IMR-90 (cell line): ENCODE data around the gene AUTS2. TPM values are rescaled to one million over a fixed set of nuclear protein-coding genes. Genes with fewer than 3 reads are reported as not detected.

Experiments
- ATAC-seq: fragments of 200-7000 bp; cut with Tn5 transposase; 2 replicates; pipeline ENCODE4 v1.9.1; 2020; ENCODE audit warnings: low read depth, mild to moderate bottlenecking, moderate library complexity
- BruUV-seq: library from RNA; stranded (reverse); fragments of 400-500 nt; replicated peaks from 2 replicates; lab custom pipeline; 2021; lab: Mats Ljungman, UMichigan
- CTCF ChIA-PET: fragments of 300-600 bp; formaldehyde crosslinking; extraction: SDS; loops from one replicate; lab custom pipeline; 2021; ENCODE audit warnings: antibody characterized with exemption; lab: Yijun Ruan, JAX
- POLR2A ChIA-PET: fragments of 300-600 bp; sonication (Branson Sonifier 250); formaldehyde crosslinking; loops from one replicate; lab custom pipeline; 2022; ENCODE audit warnings: antibody characterized with exemption; ENCODE audit not compliant: unreplicated experiment; lab: Charles Lee
- DNase-seq: peaks from one replicate; pipeline ENCODE4 v3.0.0; 2013
- H2AFZ ChIP-seq: replicated peaks from 2 replicates; pipeline ENCODE3; 2013; ENCODE audit warnings: low read length, mild to moderate bottlenecking; ENCODE audit not compliant: poor library complexity
- H2AK5ac ChIP-seq: 2 replicates; pipeline ENCODE4 v1.6.1; 2013; ENCODE audit warnings: low read depth, low read length, inconsistent platforms
- H2AK9ac ChIP-seq: replicated peaks from 2 replicates; pipeline ENCODE3; 2013; ENCODE audit warnings: mild to moderate bottlenecking, low read depth, low read length, moderate library complexity; ENCODE audit not compliant: poor library complexity
- H2BK120ac ChIP-seq: 2 replicates; pipeline ENCODE4 v1.6.1; 2013; ENCODE audit warnings: low read depth, low read length, inconsistent platforms
- H2BK15ac ChIP-seq: 3 replicates; pipeline ENCODE4 v1.6.1; 2013; ENCODE audit warnings: low read depth, low read length, inconsistent platforms
- H2BK20ac ChIP-seq: 2 replicates; pipeline ENCODE4 v1.6.1; 2013; ENCODE audit warnings: low read depth, mild to moderate bottlenecking, inconsistent platforms, low read length, moderate library complexity
- H2BK5ac ChIP-seq: 2 replicates; pipeline ENCODE4 v1.6.1; 2013; ENCODE audit warnings: mild to moderate bottlenecking, low read depth, low read length, inconsistent platforms; ENCODE audit not compliant: poor library complexity, severe bottlenecking
- H3K14ac ChIP-seq: replicated peaks from 2 replicates; pipeline ENCODE4 v1.6.1; 2013; ENCODE audit warnings: low read depth, low read length, inconsistent platforms
- H3K18ac ChIP-seq: 2 replicates; pipeline ENCODE4 v1.6.1; 2013; ENCODE audit warnings: low read depth, low read length, control low read depth
- H3K23ac ChIP-seq: 2 replicates; pipeline ENCODE4 v1.6.1; 2013; ENCODE audit warnings: low read depth, low read length, inconsistent platforms
- H3K27ac ChIP-seq: 2 replicates; pipeline ENCODE4 v1.5.1; 2013; ENCODE audit warnings: mild to moderate bottlenecking, control low read depth, low read length; ENCODE audit not compliant: insufficient read depth
- H3K27me3 ChIP-seq: 2 replicates; pipeline ENCODE4 v1.6.1; 2013; ENCODE audit warnings: low read length; ENCODE audit not compliant: control insufficient read depth, insufficient read depth
- H3K36me3 ChIP-seq: 2 replicates; pipeline ENCODE4 v1.6.1; 2013; ENCODE audit warnings: low read length, mixed read lengths; ENCODE audit not compliant: control insufficient read depth, insufficient read depth
- H3K4ac ChIP-seq: 2 replicates; pipeline ENCODE4 v1.6.1; 2013; ENCODE audit warnings: low read depth, low read length, inconsistent platforms
- H3K4me1 ChIP-seq: 2 replicates; pipeline ENCODE4 v1.6.1; 2013; ENCODE audit warnings: low read length, mixed read lengths; ENCODE audit not compliant: control insufficient read depth, insufficient read depth
- H3K4me2 ChIP-seq: 2 replicates; pipeline ENCODE4 v1.6.1; 2013; ENCODE audit warnings: low read depth, mild to moderate bottlenecking, control low read depth, low read length, moderate library complexity
- H3K4me3 ChIP-seq: 2 replicates; pipeline ENCODE4 v1.5.1; 2013; ENCODE audit warnings: low read depth, mild to moderate bottlenecking, control low read depth, low read length, moderate library complexity; ENCODE audit not compliant: insufficient read depth
- H3K56ac ChIP-seq: 2 replicates; pipeline ENCODE4 v1.6.1; 2013; ENCODE audit warnings: low read length, inconsistent platforms; ENCODE audit not compliant: insufficient read depth; ENCODE audit errors: extremely low read depth
- H3K79me1 ChIP-seq, 2 experiments: 2 replicates each; pipeline ENCODE4 v1.6.1; 2013; ENCODE audit warnings: low read length in 2 of 2, inconsistent platforms in 1 of 2, low read depth in 1 of 2
- H3K9ac ChIP-seq: 2 replicates; pipeline ENCODE4 v1.6.1; 2013; ENCODE audit warnings: low read depth, low read length, control low read depth
- H3K9me1 ChIP-seq: 2 replicates; pipeline ENCODE4 v1.6.1; 2013; ENCODE audit warnings: low read length, inconsistent platforms; ENCODE audit not compliant: insufficient read depth
- H3K9me3 ChIP-seq: 2 replicates; pipeline ENCODE4 v1.6.1; 2013; ENCODE audit warnings: low read length; ENCODE audit not compliant: control insufficient read depth, insufficient read depth
- H4K20me1 ChIP-seq: 2 replicates; pipeline ENCODE4 v1.6.1; 2013; ENCODE audit warnings: low read length, inconsistent platforms; ENCODE audit not compliant: insufficient read depth
- H4K5ac ChIP-seq: 2 replicates; pipeline ENCODE4 v1.6.1; 2013; ENCODE audit warnings: mild to moderate bottlenecking, low read depth, low read length, control low read depth
- H4K8ac ChIP-seq, 2 experiments: 2 replicates each; pipeline ENCODE4 v1.6.1; 2013; ENCODE audit warnings: low read depth in 2 of 2, low read length in 2 of 2, control low read depth in 1 of 2, inconsistent platforms in 1 of 2
- H4K91ac ChIP-seq: 2 replicates; pipeline ENCODE4 v1.6.1; 2013; ENCODE audit warnings: low read depth, low read length, inconsistent platforms; ENCODE audit not compliant: insufficient read depth
- MXI1 ChIP-seq: IDR thresholded peaks from 2 replicates; pipeline ENCODE4 v1.6.1; 2012; ENCODE audit warnings: low read depth, mild to moderate bottlenecking, low read length, moderate library complexity, borderline replicate concordance
- RAD21 ChIP-seq: IDR thresholded peaks from 2 replicates; pipeline ENCODE4 v1.6.1; 2012; ENCODE audit warnings: low read length, improper control_type of control experiment
- WGBS, 2 experiments: methylation state at CpG; one replicate each; pipeline versions ENCODE4 v1.1.5 to v1.1.7; 2013; ENCODE audit warnings: missing lambda C conversion rate in 2 of 2; ENCODE audit not compliant: insufficient read length in 1 of 2; ENCODE audit errors: extremely low coverage in 2 of 2; 5-methylcytosine and 5-hydroxymethylcytosine counted together
- dilution Hi-C: fragments of 300-500 bp; cut with HindIII; formaldehyde crosslinking; loops from one replicate; pipeline ENCODE4 v1.14.3; 2018; ENCODE audit warnings: low sequenced_read_pairs; ENCODE audit not compliant: unreplicated experiment
- in situ Hi-C: fragments of 300-500 bp; cut with MboI; formaldehyde crosslinking; loops from 3 replicates; pipeline ENCODE4 v1.14.3; 2019; ENCODE audit warnings: low sequenced_read_pairs, inconsistent platforms, mixed read lengths
- intact Hi-C: fragments of 100-400 bp; cut with micrococcal nuclease; formaldehyde crosslinking; loops from 2 replicates; pipeline ENCODE4 v1.10.0; 2022
- polyA plus RNA-seq, 3 experiments: library from polyadenylated mRNA; depleted of rRNA; stranded (reverse); fragments of >200 nt; gene quantifications; 2 replicates each; pipeline ENCODE4 v1.2.3, GENCODE V29; 2012; ENCODE audit warnings: low replicate concordance in 1 of 3
- total RNA-seq: library from RNA; depleted of rRNA; stranded (reverse); fragments of >200 nt; gene quantifications from 2 replicates; pipeline ENCODE4 v1.2.3, GENCODE V29; 2012
- TF ChIP-seq, protein P1 (sequence below): conservative IDR thresholded peaks from 2 replicates; pipeline ENCODE4 v1.5.1; 2012; ENCODE audit warnings: mild to moderate bottlenecking, low read depth, low read length, improper control_type of control experiment

AUTS2 gene
- total and polyA plus RNA-seq, 2 of the 4 experiments (the other 2 are of a cell fraction): 0.90 to 3.0 TPM

DNA sequence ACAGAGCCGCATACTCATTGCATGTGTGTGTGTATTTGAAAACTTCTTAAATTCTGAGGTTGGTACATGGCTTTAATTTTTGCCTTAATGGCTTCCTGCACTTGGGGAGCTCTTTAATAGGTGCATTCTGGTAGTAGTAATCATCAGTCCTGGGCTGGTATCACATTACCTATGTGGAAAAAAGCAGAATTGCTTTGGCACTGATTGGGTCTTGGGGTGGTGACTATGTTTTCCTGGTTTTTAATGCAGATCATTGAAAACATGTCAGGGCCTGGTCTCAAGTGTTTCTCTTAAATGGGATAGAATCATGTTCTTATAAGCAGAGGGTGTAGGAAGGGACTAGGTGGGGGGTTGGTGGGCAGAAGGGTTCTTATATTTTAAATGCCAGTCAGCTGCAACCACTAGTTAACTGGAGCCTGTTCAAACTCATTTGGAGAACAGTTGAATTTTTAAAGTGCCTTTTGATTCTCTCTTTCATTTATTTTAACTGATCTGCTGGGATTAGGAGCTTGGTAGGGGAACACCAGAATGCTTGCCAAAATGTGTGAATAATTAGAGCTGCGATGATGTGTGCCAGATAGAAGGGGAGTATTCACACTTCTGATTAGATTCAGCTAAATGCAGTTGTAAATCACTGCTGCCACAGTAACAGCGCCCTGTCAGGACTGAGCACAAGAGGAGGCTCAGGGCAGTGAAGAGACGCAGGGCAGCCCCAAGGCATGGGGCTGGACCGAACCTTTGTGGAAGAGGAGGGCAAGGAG lies 900.1 kb downstream of the AUTS2 start:
- H4K91ac ChIP-seq: no peak overlapping the region
- H3K9ac ChIP-seq: no peak overlapping the region
- intact Hi-C loops (no loop called here), dilution Hi-C loops (no loop called here), in situ Hi-C loops (no loop called here)
- H4K5ac ChIP-seq: no peak overlapping the region
- no peak overlapping the region for H3K14ac ChIP-seq
- H3K9me1 ChIP-seq: no peaks in the 10 kb centered on the region
- ChIA-PET CTCF (no interaction called here), POLR2A (no interaction called here)
- H2BK5ac ChIP-seq: no peak overlapping the region
- H2BK20ac ChIP-seq: no peak overlapping the region
- H3K36me3 ChIP-seq: no peaks in the 10 kb centered on the region
- no peaks in the 10 kb centered on the region for H3K4me1 ChIP-seq
- no peak overlapping the region for H3K27ac ChIP-seq
- no peak overlapping the region for H3K4me2 ChIP-seq
- no peak overlapping the region for H3K4me3 ChIP-seq
- no peaks in the 10 kb centered on the region for H3K27me3 ChIP-seq
- no peak overlapping the region for H3K4ac ChIP-seq
- no peaks in the 10 kb centered on the region for H3K79me1 ChIP-seq
- no peak overlapping the region for H3K23ac ChIP-seq
- ATAC-seq (no peak), DNase-seq (no peak)
- BruUV-seq: no TSS peak
- no peak overlapping the region for H3K18ac ChIP-seq
- no peaks in the 10 kb centered on the region; the same call in 1 of the 2 replicates for H3K9me3 ChIP-seq
- no peak overlapping the region for H2AK9ac ChIP-seq
- no peak overlapping the region for H4K8ac ChIP-seq
- no peak overlapping the region for H2BK15ac ChIP-seq
- no peaks in the 10 kb centered on the region for H4K20me1 ChIP-seq
- no peak overlapping the region for H2BK120ac ChIP-seq
- 63% methylated on average over 5 of the region's 5 CpGs; no CpG with 5 or more reads in 1 of the 2 experiments for WGBS, 2 experiments
- H2AK5ac ChIP-seq: no peak overlapping the region
- H3K56ac ChIP-seq: no peak overlapping the region
- H2AFZ ChIP-seq: no peak overlapping the region
- TF ChIP-seq, protein P1, sequence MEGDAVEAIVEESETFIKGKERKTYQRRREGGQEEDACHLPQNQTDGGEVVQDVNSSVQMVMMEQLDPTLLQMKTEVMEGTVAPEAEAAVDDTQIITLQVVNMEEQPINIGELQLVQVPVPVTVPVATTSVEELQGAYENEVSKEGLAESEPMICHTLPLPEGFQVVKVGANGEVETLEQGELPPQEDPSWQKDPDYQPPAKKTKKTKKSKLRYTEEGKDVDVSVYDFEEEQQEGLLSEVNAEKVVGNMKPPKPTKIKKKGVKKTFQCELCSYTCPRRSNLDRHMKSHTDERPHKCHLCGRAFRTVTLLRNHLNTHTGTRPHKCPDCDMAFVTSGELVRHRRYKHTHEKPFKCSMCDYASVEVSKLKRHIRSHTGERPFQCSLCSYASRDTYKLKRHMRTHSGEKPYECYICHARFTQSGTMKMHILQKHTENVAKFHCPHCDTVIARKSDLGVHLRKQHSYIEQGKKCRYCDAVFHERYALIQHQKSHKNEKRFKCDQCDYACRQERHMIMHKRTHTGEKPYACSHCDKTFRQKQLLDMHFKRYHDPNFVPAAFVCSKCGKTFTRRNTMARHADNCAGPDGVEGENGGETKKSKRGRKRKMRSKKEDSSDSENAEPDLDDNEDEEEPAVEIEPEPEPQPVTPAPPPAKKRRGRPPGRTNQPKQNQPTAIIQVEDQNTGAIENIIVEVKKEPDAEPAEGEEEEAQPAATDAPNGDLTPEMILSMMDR: no peak
- no peak for TF ChIP-seq RAD21
- no peak for TF ChIP-seq MXI1
